KMS-11 (cell line): ENCODE data around the gene C22orf15.

ENCODE experiments used
- H2AFZ ChIP-seq: fragments of 200-600 bp; sonication (generic); 2 replicates; pipeline ENCODE4 v1.6.1; 2016; ENCODE audit warnings: antibody characterized with exemption, mixed run types, low read depth
- H3K27ac ChIP-seq: fragments of 200-600 bp; sonication (generic); 2 replicates; pipeline ENCODE4 v1.6.1; 2016; ENCODE audit warnings: mild to moderate bottlenecking, mixed run types
- H3K27me3 ChIP-seq: fragments of 200-600 bp; sonication (generic); 2 replicates; pipeline ENCODE4 v1.6.1; 2017; ENCODE audit warnings: mild to moderate bottlenecking, low read depth, mixed run types, moderate library complexity; ENCODE audit not compliant: insufficient read depth
- H3K36me3 ChIP-seq: fragments of 200-600 bp; sonication (generic); 2 replicates; pipeline ENCODE4 v1.6.1; 2017; ENCODE audit warnings: mild to moderate bottlenecking, mixed run types; ENCODE audit not compliant: insufficient read depth
- H3K4me1 ChIP-seq: fragments of 200-600 bp; sonication (generic); 2 replicates; pipeline ENCODE4 v1.6.1; 2016; ENCODE audit warnings: mild to moderate bottlenecking, low read depth, mixed run types; ENCODE audit not compliant: poor library complexity, severe bottlenecking
- H3K4me2 ChIP-seq: fragments of 200-600 bp; sonication (generic); 2 replicates; pipeline ENCODE4 v1.7.0; 2016; ENCODE audit warnings: mild to moderate bottlenecking, mixed run types
- H3K4me3 ChIP-seq: fragments of 200-600 bp; sonication (generic); IDR thresholded peaks from 2 replicates; pipeline ENCODE4 v1.6.1; 2017; ENCODE audit warnings: low read depth, low read length, mixed read lengths; ENCODE audit not compliant: insufficient read depth
- H3K79me2 ChIP-seq: fragments of 200-600 bp; sonication (generic); 2 replicates; pipeline ENCODE4 v1.6.1; 2016; ENCODE audit warnings: low read depth, mixed run types; ENCODE audit not compliant: insufficient read depth
- H3K9ac ChIP-seq: fragments of 200-600 bp; sonication (generic); 2 replicates; pipeline ENCODE4 v1.6.1; 2016; ENCODE audit warnings: mild to moderate bottlenecking, mixed run types
- H4K20me1 ChIP-seq: fragments of 200-600 bp; sonication (generic); 2 replicates; pipeline ENCODE4 v1.6.1; 2016; ENCODE audit warnings: mild to moderate bottlenecking, mixed run types; ENCODE audit not compliant: insufficient read depth
- TF ChIP-seq, protein P1 (sequence below): fragments of 200-600 bp; sonication (generic); conservative IDR thresholded peaks from 2 replicates; pipeline ENCODE4 v1.6.1; 2017; ENCODE audit warnings: low read depth, mild to moderate bottlenecking, antibody characterized with exemption, low read length, moderate library complexity, mixed read lengths

The C22orf15 gene

DNA sequence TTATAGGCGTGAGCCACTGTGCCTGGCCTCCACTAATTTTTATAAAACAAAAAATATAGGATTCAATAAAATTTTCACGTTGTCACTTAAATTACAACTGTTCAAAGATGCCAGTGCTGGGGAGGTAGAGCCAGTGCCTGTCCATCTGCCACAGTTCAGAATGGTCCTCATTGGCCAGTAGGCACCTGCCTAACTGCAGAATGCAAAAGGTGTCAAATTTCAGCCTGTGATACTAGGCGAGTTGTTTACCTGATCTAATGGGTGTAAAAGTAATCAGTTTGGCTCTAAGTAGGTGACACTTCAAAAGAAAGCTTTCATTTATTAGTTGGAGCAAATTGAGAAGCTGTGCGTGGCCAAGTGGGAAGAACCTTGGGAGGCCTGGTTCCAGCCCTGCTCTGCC is 26.3 kb downstream of the C22orf15 start:
- H3K4me2 ChIP-seq, result peak overlapping the region; percentile 97
- peaks cover 52% of the 10 kb centered on the region for H3K79me2 ChIP-seq
- no peak overlapping the region for H2AFZ ChIP-seq
- peaks cover 21% of the 10 kb centered on the region for H4K20me1 ChIP-seq
- no peak overlapping the region for H3K4me3 ChIP-seq
- H3K9ac ChIP-seq, result no peak overlapping the region
- TF ChIP-seq, protein P1, sequence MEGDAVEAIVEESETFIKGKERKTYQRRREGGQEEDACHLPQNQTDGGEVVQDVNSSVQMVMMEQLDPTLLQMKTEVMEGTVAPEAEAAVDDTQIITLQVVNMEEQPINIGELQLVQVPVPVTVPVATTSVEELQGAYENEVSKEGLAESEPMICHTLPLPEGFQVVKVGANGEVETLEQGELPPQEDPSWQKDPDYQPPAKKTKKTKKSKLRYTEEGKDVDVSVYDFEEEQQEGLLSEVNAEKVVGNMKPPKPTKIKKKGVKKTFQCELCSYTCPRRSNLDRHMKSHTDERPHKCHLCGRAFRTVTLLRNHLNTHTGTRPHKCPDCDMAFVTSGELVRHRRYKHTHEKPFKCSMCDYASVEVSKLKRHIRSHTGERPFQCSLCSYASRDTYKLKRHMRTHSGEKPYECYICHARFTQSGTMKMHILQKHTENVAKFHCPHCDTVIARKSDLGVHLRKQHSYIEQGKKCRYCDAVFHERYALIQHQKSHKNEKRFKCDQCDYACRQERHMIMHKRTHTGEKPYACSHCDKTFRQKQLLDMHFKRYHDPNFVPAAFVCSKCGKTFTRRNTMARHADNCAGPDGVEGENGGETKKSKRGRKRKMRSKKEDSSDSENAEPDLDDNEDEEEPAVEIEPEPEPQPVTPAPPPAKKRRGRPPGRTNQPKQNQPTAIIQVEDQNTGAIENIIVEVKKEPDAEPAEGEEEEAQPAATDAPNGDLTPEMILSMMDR, result no peak
- peaks cover 2% of the 10 kb centered on the region; the same call in 1 of the 2 replicates for H3K36me3 ChIP-seq
- H3K27ac ChIP-seq, result no peak overlapping the region
- H3K4me1 ChIP-seq, result peaks cover 48% of the 10 kb centered on the region
- H3K27me3 ChIP-seq, result no peaks in the 10 kb centered on the region

DNA sequence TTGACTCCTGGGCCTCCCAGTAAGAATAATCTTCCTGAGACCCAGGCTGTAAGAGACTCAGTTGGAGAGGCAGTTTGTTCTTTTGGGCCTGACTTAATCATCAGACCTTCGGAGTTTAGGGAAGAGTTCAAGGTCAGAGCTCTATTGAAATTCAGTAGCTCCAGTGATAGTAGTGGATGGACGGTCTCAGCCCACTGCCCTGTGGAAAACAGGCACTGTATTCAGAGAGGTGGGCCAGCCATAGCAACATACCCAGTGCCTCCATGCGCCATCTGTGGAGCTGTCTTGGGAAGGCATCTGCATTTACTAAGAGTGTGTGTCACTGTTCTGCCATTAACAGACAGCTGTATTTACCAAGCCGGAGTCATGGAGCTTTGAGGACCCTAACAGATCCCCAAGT is 26.8 kb downstream of the C22orf15 start:
- no peak overlapping the region for H2AFZ ChIP-seq
- no peaks in the 10 kb centered on the region for H3K27me3 ChIP-seq
- peaks cover 21% of the 10 kb centered on the region for H4K20me1 ChIP-seq
- no peak overlapping the region for H3K27ac ChIP-seq
- H3K36me3 ChIP-seq, result peaks cover 3% of the 10 kb centered on the region; the same call in 1 of the 2 replicates
- H3K4me3 ChIP-seq, result no peak overlapping the region
- H3K79me2 ChIP-seq, result peaks cover 52% of the 10 kb centered on the region
- TF ChIP-seq, protein P1, result no peak
- H3K4me1 ChIP-seq, result peaks cover 43% of the 10 kb centered on the region
- no peak overlapping the region for H3K4me2 ChIP-seq
- no peak overlapping the region for H3K9ac ChIP-seq

DNA sequence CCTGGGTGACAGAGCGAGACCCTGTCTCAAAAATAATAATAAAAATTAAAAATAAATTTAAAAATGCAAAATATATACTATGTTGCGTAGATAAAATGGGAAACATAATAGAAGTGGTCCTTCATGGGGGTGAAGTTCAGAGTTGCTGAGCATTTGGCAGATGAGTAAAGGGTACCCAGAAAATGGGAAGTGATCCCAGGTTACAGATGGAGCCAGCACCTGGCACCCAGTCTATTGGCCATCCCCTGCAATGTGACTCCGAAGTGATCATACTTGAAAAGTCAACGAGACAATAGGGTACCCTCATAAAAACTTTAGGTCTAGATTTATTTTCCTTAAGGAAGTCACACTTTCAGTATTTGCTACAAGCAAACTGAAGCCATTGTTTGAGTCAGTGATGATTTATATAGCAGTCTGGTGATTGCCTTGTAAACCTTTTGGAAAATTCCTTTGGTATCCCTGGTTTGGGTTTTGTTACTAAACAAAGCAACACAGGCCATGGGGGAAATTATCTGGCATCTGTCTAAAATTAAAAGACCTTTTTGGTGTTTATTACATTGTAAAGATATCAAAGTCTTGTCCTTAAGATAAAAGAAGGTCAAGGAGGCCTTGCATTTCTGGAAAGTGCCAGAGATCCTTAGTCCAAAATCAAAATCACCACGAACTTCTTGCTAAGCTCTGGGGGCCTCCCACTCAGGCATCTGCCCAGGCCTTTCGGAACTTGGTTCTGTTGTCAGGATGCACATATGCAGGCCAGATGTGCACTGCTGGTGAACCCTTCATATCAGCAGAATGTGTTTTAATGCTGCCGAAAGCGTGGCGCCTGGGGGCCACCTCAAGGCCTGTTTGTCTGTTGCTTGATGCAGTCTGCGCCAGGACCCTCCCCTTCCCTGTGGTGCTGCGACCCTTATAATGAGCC is 28.3 kb downstream of the C22orf15 start:
- no peak overlapping the region for H3K4me2 ChIP-seq
- no peaks in the 10 kb centered on the region for H3K27me3 ChIP-seq
- H3K4me3 ChIP-seq, result no peak overlapping the region
- peaks cover 21% of the 10 kb centered on the region for H4K20me1 ChIP-seq
- peaks cover 34% of the 10 kb centered on the region for H3K4me1 ChIP-seq
- H3K79me2 ChIP-seq, result peaks cover 52% of the 10 kb centered on the region
- no peak overlapping the region for H3K27ac ChIP-seq
- TF ChIP-seq, protein P1, result no peak
- no peak overlapping the region for H3K9ac ChIP-seq
- H3K36me3 ChIP-seq, result peaks cover 3% of the 10 kb centered on the region; the same call in 1 of the 2 replicates
- H2AFZ ChIP-seq, result no peak overlapping the region

DNA sequence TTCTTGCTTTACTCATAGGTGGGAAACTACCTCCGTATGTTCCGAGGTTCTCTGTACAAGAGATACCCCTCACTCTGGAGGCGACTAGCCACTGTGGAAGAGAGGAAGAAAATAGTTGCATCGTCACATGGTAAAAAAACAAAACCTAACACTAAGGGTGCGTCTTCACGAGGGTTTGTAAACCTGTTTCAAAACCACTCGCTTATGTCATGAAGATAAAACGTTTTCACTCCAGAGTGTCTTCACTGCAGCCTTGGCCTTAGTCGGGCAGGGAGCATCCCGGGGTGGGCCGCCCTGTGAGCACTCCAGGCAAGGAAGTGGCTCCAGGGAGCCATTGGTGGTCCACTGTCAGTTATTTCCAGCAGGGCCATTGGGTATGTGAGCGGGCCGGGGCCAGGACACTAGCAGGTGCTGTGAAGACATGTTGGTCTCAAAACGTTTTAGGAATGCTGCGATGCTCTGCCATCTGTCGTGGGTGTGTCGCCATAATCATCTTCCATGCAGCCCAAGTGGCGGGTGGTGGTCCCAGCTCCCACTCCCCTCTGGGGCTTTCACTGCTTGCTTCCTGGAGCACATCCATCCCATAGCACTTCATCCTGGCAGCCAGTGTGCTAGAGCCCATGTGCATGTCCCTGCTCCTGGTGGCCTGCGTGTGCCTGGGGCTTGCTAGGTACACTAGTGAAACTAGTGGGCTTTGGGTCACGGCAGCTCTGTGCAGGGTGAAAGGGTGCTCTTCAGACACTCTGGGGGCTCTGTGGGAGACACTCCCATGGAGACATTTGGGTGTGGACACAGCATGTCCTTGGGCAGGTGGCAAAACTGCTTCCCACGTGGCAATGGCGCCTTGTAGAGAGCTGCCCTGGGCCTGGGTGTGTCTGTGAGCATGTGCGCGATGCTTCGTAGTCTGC is 29.2 kb downstream of the C22orf15 start:
- peaks cover 21% of the 10 kb centered on the region for H4K20me1 ChIP-seq
- H3K4me1 ChIP-seq, result peaks cover 29% of the 10 kb centered on the region
- no peak overlapping the region for H3K9ac ChIP-seq
- H2AFZ ChIP-seq, result no peak overlapping the region
- no peaks in the 10 kb centered on the region for H3K27me3 ChIP-seq
- no peak overlapping the region for H3K4me3 ChIP-seq
- peaks cover 52% of the 10 kb centered on the region for H3K79me2 ChIP-seq
- H3K36me3 ChIP-seq, result peaks cover 3% of the 10 kb centered on the region; the same call in 1 of the 2 replicates
- no peak overlapping the region for H3K27ac ChIP-seq
- H3K4me2 ChIP-seq, result no peak overlapping the region
- TF ChIP-seq, protein P1, result no peak
